Stimulated activated CD4-positive, alpha-beta T cell treated with anti-CD3 and anti-CD28 coated beads, TNF-alpha, amount 100 ng/mL, for 24 hours (primary cell): ENCODE measurements around the gene FEN1.

Experiments used
- DNase-seq, 3 experiments: peaks; one replicate each; pipeline ENCODE4 v3.0.0-alpha.2; 2020; ENCODE audit warnings: low read depth in 3 of 3

Gene FEN1

DNA sequence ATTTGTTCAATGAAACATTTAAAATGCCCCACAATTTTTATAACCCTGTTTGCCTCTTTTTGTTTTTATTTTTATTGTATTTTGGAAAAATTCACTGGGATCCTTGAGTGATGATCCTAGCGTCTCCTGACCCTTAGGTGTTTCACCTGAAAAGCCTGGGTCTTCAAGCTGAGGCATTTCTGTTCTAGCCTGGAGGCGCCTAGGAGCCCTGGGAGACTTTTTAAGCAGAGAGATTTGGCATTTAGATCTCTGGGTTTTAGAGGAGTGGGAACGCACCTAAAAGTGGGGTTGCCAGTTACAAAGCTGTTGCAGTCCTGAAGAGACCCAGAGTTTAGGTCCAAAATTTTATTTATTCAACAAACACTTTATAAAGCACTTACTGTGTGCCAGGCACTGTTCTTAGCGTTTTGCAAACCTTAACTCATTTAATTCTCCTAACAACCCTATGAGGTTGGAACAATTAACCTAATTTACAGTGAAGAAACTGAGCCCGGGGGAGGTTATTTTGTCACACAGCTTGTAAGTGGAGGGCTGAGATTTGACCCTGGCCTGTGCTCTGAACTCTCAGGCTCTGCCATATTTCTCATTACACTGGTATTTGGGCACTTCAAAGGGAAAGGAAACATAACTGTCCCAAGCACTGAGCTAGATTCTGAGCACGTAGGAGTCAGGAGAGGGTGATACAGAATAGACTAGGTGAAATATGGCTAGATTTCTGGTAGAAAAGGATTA is 24.9 kb downstream of the FEN1 start:
- DNase-seq, result no peak

- DNase-seq, result no peak
Measured at GRCh38 chr11:61820174-61820573, 27.5 kb downstream of the FEN1 start.

DNA sequence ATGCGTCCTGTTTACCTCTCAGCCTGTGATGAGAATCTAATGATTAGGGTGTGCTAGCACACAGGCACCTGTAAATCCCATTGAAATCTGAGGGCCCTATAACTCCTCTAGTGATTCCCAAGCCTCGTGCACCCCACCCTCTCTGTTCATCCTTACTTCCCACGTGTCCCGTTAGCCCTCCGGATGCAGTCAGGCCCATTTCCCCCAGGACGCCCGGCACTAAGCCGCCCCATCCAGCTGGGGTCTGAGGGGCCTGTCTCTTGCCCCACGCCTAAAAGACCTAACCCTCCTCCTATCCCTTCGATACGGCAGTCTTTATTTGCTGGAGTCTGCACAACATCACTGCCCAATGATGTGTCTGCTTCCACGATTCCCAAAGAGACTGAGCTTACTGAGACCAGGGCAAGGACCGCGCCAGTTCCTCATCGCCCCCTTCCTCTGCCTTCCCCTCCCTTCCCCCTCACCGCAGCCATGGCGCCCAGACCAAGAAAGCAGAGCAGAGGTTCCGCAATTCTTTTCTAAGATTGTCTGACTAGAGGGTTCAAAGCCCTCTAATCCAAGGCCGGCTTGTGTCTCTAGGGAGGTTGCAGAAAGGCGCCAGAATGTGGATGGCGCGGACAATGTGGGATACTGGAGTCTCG is 34.3 kb downstream of the FEN1 start:
- DNase-seq, result no peak

DNA sequence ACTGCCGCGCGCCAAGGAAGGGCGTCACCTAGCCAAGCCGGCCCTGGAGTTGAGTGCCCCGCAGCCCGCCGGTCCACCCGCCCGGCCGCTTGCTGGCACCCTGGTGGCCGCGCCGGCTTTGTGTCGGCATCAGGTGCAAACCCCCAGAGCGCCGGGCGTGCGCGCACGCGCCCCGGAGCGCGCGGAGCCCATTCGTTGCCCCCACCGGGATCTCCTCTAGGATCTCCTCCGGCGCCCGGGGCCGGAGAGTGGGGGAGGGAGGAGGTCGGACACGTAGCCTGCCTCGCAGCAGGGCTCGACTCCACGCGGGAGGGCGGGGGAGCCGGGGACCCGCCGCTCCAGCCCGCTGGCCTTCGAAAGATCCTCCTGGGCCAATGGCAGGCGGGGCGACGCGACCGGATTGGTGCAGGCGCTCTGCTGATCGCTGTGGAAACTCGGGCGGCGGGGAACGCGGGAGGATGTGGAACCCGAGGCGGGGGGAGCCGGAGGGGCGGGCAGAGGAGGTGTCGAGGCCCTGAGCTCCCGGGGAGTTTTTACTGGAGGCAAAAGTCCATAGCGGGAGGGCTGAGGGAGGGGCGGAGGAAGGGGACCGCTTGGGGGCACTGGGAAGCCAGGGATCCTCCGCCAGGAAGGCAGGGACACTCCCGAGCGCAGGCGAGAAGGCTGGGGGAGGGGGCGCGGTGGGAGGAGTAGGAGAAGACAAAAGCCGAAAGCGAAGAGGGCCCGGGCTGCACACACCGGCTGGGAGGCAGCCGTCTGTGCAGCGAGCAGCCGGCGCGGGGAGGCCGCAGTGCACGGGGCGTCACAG is 35.1 kb downstream of the FEN1 start, which contains the start of gene FADS2:
Gene FADS2, plus strand, starts transcription at position 730 of the 808 bp plus-strand sequence. CDS start 91 bp downstream, outside the sequence.
- DNase-seq, result peak in 1 of 3 experiments; percentile 80

GRCh38 chr11:61828379-61828628 is 35.6 kb downstream of the FEN1 start:
- no peak for DNase-seq

DNA sequence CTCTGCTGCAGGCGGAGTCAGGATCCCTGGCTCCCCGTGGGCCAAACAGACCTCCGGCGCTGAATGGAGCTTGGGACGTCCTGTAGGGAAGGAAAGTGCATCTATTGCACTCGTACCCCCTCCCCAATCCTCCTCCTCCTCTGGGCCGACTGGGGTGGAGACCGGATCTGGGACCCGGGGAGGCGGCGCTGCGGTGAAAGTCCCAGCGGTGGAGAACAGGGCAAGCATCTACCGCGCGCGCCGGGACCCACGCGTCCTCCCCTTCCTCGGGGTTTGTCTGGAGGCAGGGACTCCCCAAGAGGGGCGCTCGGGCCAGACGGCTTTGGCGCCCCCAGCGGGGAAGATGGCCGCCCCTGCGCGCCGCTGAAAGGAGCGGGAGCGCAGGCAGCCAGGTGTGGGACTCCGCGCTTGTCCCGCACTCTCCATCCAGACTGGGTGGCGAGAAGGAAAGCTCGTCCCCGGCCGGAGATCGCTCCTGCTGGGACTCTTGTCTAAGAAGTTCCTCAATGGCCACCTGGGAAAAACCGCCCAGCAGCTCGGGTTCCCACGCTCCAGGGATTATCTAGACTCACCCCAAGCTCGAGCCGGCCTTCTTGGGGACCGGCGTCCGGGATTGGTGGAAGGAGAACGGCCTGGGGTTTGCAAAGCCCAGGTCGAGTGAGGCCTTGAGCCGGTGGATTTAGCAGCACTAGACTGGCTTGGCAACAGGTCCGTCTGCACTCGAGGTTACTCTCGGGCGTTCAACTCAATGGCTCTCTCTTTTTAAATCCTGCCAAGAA is 36.1 kb downstream of the FEN1 start:
- peak in 1 of 3 experiments; percentile 27 for DNase-seq

DNA sequence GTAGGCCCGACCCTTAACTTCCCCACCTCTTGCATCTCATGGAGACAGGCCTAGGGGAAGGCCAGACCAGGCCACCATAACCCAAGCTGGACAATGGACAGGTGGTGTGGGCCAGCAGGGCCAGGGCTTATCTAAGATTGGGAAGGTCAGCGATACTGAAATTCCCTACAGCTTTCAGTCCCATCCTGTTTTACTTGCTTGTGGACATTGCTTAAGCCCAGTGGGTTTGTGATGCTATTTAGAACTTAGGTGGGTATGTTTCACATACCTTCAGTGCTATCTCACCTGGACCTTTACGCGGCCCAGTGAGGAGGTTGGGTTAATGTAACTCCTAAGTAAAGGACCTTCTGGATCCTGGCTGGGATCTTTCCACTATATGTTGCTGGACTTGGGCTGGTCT is 37.1 kb downstream of the FEN1 start:
- no peak for DNase-seq

DNA sequence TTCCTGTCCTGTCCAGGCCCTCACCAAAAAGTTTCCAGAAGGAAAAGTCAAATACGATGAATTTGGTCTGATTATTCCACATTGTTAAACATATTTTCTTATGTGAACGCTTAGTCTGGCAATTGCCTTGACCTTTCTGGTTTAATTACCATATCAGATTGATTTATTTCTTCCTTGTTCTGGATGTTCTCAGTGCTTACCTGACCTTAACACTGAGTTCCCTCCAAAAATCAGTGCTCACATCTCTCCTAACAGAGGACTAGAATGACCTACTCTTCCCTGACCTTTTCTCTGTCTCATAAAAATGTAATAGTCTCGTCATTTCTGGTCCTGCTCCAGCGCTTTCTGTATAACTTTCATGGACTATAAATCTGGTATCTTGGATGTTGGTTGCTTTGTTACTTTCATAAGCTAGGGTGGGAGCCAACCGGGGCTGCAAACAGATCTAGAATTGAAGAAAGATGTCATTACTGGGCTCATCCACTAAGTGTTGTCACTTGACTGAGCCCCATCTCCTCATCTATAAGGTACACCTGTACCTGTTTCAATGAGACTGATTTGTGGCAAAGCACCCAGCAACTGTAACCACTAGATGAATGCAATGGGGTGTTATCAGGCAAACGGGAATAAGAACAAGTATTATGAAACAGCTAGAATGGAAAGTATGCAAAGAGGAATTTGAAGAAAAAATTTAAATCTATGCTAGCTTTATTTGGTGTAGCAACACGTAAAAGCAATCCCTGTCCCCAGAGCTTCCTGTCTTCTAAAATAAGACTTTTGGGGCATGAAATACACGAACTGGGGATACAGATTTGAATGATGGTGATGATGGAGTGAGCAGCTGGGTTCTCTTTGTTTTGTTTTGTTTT is 37.8 kb downstream of the FEN1 start:
- DNase-seq, result no peak

DNA sequence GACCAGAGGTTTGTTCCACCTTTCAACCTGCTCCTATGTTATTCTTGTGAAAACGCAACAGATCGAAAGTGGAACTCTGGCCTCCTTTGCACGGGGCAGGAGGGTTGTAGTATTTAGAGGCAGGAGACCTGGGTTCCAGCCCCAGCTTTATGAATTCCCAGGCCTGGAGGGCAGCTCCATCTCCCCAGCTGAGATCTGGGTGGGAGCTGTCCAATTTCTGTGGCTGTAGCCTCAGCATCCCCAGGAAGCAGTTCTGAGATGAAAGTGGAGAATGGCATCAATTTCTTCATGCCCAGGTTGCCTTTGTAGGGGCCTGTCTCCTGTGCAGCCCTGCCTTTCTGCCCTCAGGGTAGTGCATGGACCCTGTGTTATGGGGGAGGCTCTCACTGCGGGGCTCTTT is 39.5 kb downstream of the FEN1 start:
- DNase-seq, result no peak

- no peak for DNase-seq
Measured at GRCh38 chr11:61832754-61833153, 40.0 kb downstream of the FEN1 start.

DNA sequence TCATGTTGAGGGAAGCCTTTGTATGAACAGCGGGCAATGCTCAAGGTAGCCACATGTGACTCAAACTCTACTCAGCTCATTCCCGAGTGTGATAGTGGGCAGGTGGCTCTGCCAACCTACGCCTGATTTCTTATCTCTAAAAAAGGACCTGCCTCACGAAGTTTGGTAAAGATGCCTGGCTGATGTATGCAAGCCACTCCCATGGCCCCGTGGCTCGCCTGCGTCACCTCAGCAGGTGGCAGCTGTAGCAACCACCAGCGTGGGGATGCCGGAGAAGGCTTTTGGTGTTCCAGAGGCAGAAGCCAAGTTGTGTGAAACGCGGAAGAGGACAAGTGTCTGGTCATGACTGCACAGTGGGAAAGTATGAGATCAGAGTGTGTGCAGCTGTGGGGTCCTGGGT is 40.8 kb downstream of the FEN1 start:
- no peak for DNase-seq

DNA sequence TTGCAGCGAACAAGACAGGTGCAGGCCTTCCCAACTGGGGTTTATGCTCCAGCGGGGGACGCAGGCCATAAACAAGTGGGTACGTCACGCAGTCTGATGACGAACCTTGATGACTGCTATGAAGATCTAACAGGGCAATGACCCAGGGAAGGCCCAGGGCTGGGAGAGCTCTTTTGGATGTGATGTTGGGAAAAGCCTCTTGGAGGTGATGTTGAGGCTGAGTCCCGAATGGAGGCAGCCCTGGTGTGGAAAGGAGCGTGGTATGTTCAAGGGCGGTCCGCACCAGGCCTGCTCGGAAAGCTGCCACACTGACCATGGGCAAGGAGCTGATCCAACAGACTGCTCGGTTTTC is 41.2 kb downstream of the FEN1 start:
- DNase-seq, result no peak

GRCh38 chr11:61834278-61835048 is 41.8 kb downstream of the FEN1 start:
- peak in 1 of 3 experiments; percentile 34 for DNase-seq

DNA sequence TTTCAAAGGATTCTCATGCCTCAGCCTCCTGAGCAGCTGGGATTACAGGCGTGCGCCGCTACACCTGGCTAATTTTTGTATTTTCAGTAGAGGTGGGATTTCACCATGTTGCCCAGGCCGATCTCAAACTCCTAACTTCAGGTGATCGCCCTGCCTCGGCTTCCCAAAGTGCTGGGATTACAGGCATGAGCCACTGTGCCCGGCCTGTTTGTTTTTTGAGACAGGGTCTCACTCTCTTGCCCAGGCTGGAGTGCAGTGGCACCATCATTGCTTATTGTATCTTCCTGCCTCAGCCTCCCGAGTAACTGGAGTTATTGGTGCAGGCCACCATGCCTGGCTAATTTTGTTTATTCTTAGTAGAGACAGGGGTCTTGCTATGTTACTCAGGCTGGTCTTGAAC is 43.5 kb downstream of the FEN1 start:
- DNase-seq, result no peak

GRCh38 chr11:61837411-61838005 is 44.8 kb downstream of the FEN1 start:
- no peak for DNase-seq

DNA sequence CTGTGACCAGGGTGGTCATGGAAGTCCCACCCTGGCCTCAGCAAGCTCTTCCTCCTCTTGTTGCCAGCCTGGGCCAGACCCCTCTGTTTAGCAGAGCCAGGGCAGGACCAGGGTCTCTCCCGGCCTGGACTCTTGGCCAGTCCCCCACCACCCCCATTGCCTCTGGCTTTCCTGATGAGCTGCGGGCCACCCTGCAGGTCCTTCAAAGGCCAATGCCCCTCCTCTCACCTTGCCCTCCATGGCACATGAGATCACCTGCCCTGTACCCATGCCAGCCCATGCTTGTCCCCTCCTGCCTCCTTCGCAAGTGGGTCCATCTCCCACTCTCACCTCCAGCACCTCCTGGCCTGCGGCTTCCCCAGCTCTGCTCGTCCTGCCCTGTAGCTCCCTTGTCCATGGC is 45.8 kb downstream of the FEN1 start:
- no peak for DNase-seq

GRCh38 chr11:61838921-61839320 is 46.2 kb downstream of the FEN1 start:
- DNase-seq, result no peak

GRCh38 chr11:61839742-61840141 is 47.0 kb downstream of the FEN1 start:
- no peak for DNase-seq

DNA sequence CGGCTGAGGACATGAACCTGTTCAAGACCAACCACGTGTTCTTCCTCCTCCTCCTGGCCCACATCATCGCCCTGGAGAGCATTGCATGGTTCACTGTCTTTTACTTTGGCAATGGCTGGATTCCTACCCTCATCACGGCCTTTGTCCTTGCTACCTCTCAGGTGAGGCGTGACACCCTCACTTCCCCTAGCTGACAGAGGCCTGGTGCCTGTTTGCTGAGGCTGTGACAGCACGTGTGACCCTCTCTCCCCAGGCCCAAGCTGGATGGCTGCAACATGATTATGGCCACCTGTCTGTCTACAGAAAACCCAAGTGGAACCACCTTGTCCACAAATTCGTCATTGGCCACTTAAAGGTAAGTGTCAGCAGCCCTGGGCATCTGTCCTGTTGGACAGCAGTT is 47.7 kb downstream of the FEN1 start:
- DNase-seq, result no peak
